A673 (cell line): ENCODE measurements around the gene BEND3.

Source experiments
- EZH2 ChIP-seq: fragments of 200-600 bp; sonication (generic); IDR thresholded peaks from 2 replicates; pipeline ENCODE4 v1.6.1; 2017; ENCODE audit warnings: borderline replicate concordance, low read depth, mild to moderate bottlenecking, mixed read lengths, antibody characterized with exemption, low read length; ENCODE audit not compliant: poor library complexity, severe bottlenecking
- TF ChIP-seq, protein P1 (sequence below): fragments of 300-800, 200-600 bp; sonication (generic); conservative IDR thresholded peaks from 2 replicates; pipeline ENCODE4 v1.5.1; 2017; ENCODE audit warnings: low read depth, mild to moderate bottlenecking, antibody characterized with exemption, low read length, moderate library complexity, mixed read lengths

DNA sequence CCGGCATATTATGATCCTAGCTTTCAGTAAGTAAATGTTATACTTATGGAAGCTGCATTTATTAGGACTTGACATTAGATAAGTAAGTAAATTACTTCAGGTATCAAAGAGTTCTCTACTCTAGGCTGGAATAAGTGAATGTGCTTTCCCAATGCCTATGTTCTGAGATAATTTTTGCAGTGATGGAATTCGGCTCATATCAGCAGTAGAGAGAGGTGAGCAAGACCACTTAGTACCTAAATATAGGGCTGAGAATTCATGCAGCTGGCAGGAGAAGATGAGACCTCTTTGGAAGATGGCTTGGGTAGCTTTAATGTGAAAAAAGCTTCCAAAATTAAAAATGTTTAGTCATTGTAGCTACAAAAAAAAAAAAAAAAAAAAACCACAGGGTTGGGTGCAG, 13.3 kb upstream of the BEND3 start:
- TF ChIP-seq, protein P1, sequence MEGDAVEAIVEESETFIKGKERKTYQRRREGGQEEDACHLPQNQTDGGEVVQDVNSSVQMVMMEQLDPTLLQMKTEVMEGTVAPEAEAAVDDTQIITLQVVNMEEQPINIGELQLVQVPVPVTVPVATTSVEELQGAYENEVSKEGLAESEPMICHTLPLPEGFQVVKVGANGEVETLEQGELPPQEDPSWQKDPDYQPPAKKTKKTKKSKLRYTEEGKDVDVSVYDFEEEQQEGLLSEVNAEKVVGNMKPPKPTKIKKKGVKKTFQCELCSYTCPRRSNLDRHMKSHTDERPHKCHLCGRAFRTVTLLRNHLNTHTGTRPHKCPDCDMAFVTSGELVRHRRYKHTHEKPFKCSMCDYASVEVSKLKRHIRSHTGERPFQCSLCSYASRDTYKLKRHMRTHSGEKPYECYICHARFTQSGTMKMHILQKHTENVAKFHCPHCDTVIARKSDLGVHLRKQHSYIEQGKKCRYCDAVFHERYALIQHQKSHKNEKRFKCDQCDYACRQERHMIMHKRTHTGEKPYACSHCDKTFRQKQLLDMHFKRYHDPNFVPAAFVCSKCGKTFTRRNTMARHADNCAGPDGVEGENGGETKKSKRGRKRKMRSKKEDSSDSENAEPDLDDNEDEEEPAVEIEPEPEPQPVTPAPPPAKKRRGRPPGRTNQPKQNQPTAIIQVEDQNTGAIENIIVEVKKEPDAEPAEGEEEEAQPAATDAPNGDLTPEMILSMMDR, result no peak
- no peak for TF ChIP-seq EZH2
